WTC11 (cell line): ENCODE data around the gene ARF5.

Experiments used
- AFF4 ChIP-seq: sonication (generic); formaldehyde crosslinking; IDR thresholded peaks from 2 replicates; pipeline ENCODE4 v1.8.1; 2023; ENCODE audit warnings: mild to moderate bottlenecking, missing genetic modification reagents, borderline replicate concordance
- CTCF ChIP-seq: fragments of 200-600 bp; IDR thresholded peaks from 2 replicates; pipeline ENCODE4 v1.8.0; 2022; ENCODE audit warnings: antibody characterized with exemption
- NFYB ChIP-seq: sonication (generic); formaldehyde crosslinking; conservative IDR thresholded peaks from 2 replicates; pipeline ENCODE4 v1.8.0; 2022; ENCODE audit warnings: low read depth, missing genetic modification reagents
- SP1 ChIP-seq: sonication (generic); formaldehyde crosslinking; conservative IDR thresholded peaks from 2 replicates; pipeline ENCODE4 v1.8.1; 2022; ENCODE audit warnings: missing genetic modification reagents
- USF1 ChIP-seq: sonication (generic); formaldehyde crosslinking; IDR thresholded peaks from 2 replicates; pipeline ENCODE4 v1.8.0; 2022; ENCODE audit warnings: mild to moderate bottlenecking, missing genetic modification reagents
- USF2 ChIP-seq: sonication (generic); formaldehyde crosslinking; IDR thresholded peaks from 2 replicates; pipeline ENCODE4 v1.8.1; 2023; ENCODE audit warnings: mild to moderate bottlenecking, missing genetic modification reagents, moderate library complexity
- ZNF232 ChIP-seq: sonication (generic); formaldehyde crosslinking; IDR thresholded peaks from 2 replicates; pipeline ENCODE4 v1.8.0; 2022; ENCODE audit warnings: mild to moderate bottlenecking, missing genetic modification reagents
- TF ChIP-seq, protein P1 (sequence below): sonication (generic); formaldehyde crosslinking; conservative IDR thresholded peaks from 2 replicates; pipeline ENCODE4 v1.8.1; 2022; ENCODE audit warnings: mild to moderate bottlenecking, missing genetic modification reagents
- TF ChIP-seq, protein P2 (sequence below): sonication (generic); formaldehyde crosslinking; IDR thresholded peaks from 2 replicates; pipeline ENCODE4 v1.8.0; 2022; ENCODE audit warnings: mild to moderate bottlenecking, missing genetic modification reagents
- TF ChIP-seq, protein P3 (sequence below): sonication (generic); formaldehyde crosslinking; IDR thresholded peaks from 2 replicates; pipeline ENCODE4 v1.8.1; 2022; ENCODE audit warnings: low read depth, missing genetic modification reagents, borderline replicate concordance

DNA sequence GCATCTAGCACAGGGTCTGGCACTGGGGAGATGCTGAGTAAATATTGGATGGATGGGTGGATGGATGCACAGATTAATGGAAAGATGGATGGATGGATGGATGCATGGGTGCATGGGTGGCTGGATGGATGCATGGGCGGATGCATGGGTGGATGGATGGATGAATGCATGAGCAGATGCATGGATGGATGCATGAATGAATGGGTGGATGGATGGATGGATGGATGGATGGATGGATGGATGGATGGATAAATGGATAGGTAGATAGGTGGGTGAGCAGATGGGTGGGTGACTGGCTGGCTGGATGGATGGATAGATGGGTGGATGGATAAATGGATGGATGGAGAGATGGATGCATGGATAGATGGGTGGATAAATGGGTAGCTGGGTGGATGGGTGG lies 24.1 kb downstream of the ARF5 start:
- no peak for TF ChIP-seq CTCF
- TF ChIP-seq, protein P1, sequence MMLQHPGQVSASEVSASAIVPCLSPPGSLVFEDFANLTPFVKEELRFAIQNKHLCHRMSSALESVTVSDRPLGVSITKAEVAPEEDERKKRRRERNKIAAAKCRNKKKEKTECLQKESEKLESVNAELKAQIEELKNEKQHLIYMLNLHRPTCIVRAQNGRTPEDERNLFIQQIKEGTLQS (CRISPR knock-in tag), result no peak
- no peak for TF ChIP-seq SP1
- no peak for TF ChIP-seq AFF4 (CRISPR knock-in tag)
- TF ChIP-seq USF1, result no peak
- TF ChIP-seq, protein P2, sequence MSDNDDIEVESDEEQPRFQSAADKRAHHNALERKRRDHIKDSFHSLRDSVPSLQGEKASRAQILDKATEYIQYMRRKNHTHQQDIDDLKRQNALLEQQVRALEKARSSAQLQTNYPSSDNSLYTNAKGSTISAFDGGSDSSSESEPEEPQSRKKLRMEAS (CRISPR knock-in tag), result no peak
- no peak for TF ChIP-seq ZNF232 (CRISPR knock-in tag)
- no peak for TF ChIP-seq NFYB (CRISPR knock-in tag)
- no peak for TF ChIP-seq USF2 (CRISPR knock-in tag)
- TF ChIP-seq, protein P3, sequence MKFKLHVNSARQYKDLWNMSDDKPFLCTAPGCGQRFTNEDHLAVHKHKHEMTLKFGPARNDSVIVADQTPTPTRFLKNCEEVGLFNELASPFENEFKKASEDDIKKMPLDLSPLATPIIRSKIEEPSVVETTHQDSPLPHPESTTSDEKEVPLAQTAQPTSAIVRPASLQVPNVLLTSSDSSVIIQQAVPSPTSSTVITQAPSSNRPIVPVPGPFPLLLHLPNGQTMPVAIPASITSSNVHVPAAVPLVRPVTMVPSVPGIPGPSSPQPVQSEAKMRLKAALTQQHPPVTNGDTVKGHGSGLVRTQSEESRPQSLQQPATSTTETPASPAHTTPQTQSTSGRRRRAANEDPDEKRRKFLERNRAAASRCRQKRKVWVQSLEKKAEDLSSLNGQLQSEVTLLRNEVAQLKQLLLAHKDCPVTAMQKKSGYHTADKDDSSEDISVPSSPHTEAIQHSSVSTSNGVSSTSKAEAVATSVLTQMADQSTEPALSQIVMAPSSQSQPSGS (CRISPR knock-in tag), result no peak
